Effector memory CD4-positive, alpha-beta T cell (primary cell): ENCODE measurements around the gene TRPC1.
"Not testable (repeated sequence)": the region's sequence is repeated elsewhere in the genome, so short reads cannot be mapped to it uniquely, and the experiment has no call there.

Source experiments
- DNase-seq, 3 donors: peaks; one replicate each; pipeline ENCODE4 v3.0.0-alpha.2; 2020
- H3K27ac ChIP-seq: 2 replicates; pipeline ENCODE4 v1.7.0; 2013; ENCODE audit warnings: mild to moderate bottlenecking, low read length, moderate library complexity; ENCODE audit not compliant: insufficient read depth, poor library complexity, severe bottlenecking
- H3K27me3 ChIP-seq: replicated peaks from 2 replicates; pipeline ENCODE4 v1.7.0; 2013; ENCODE audit warnings: mild to moderate bottlenecking, low read length; ENCODE audit not compliant: insufficient read depth, control insufficient read depth, poor library complexity, severe bottlenecking
- H3K36me3 ChIP-seq: 2 replicates; pipeline ENCODE4 v1.7.0; 2013; ENCODE audit warnings: mild to moderate bottlenecking, low read length, moderate library complexity; ENCODE audit not compliant: control insufficient read depth, insufficient read depth
- H3K4me1 ChIP-seq: 2 replicates; pipeline ENCODE4 v1.7.0; 2013; ENCODE audit warnings: low read length, mild to moderate bottlenecking; ENCODE audit not compliant: control insufficient read depth, insufficient read depth, poor library complexity, severe bottlenecking
- H3K4me3 ChIP-seq: 2 replicates; pipeline ENCODE4 v1.7.0; 2013; ENCODE audit warnings: low read length, low read depth, mild to moderate bottlenecking; ENCODE audit not compliant: insufficient read depth, poor library complexity, severe bottlenecking
- H3K9me3 ChIP-seq: 2 replicates; pipeline ENCODE4 v1.7.0; 2013; ENCODE audit warnings: mild to moderate bottlenecking, low read length, moderate library complexity; ENCODE audit not compliant: control insufficient read depth

The TRPC1 gene

DNA sequence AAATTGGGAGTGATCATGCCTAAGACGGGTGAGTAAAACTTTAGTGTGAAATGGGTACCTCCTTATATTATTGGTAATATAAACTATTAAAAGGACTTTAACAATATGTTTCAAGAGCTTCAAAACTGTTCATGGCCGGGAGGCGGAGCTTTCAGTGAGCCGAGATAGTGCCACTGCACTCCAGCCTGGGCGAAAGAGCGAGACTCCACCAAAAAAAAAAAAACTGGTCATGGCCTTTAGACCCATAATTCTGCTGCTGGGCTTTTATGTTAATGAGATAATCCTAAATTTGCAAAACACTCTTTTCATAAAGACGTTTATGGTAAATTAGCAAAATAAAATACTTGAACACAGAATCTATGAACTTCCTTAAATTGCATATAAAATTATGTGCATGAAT is 22.8 kb downstream of the TRPC1 start:
- DNase-seq = no peak
- no peaks in the 10 kb centered on the region for H3K27me3 ChIP-seq
- H3K36me3 ChIP-seq = no peaks in the 10 kb centered on the region
- no peak overlapping the region for H3K4me3 ChIP-seq
- no peaks in the 10 kb centered on the region for H3K9me3 ChIP-seq
- no peaks in the 10 kb centered on the region for H3K4me1 ChIP-seq
- H3K27ac ChIP-seq = no peak overlapping the region

DNA sequence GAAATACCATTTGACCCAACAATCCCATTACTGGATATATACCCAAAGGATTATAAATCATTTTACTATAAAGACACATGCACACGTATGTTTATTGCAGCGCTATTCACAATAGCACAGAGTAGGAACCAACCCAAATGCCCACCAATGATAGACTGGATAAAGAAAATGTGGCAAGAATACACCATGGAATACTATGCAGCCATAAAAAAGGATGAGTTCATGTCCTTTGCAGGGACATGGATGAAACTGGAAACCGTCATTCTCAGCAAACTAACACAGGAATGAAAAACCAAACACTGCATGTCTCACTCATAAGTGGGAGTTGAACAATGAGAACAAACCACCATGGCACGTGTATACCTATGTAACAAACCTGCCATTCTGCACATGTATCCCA is 26.7 kb downstream of the TRPC1 start:
- H3K27me3 ChIP-seq, DNase-seq, H3K27ac ChIP-seq, H3K9me3 ChIP-seq, H3K36me3 ChIP-seq, H3K4me3 ChIP-seq, H3K4me1 ChIP-seq: not testable (repeated sequence)

DNA sequence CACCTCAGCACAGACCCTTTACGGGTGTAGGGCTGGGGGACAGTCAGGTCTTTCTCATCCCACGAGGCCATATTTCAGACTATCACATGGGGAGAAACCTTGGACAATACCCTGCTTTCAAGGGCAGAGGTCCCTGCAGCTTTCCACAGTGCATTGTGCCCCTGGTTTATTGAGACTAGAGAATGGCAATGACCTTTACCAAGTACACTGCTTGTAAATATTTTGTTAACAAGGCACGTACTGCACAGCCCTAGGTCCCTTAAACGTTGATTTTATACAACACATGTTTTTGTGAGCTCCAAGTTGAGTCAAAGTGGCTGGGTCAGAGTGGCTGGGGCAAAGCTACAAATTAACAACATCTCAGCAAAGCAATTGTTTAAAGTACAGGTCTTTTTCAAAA is 28.8 kb downstream of the TRPC1 start:
- not testable (repeated sequence) for H3K27me3 ChIP-seq, H3K9me3 ChIP-seq, H3K4me3 ChIP-seq, DNase-seq, H3K4me1 ChIP-seq, H3K36me3 ChIP-seq, H3K27ac ChIP-seq

DNA sequence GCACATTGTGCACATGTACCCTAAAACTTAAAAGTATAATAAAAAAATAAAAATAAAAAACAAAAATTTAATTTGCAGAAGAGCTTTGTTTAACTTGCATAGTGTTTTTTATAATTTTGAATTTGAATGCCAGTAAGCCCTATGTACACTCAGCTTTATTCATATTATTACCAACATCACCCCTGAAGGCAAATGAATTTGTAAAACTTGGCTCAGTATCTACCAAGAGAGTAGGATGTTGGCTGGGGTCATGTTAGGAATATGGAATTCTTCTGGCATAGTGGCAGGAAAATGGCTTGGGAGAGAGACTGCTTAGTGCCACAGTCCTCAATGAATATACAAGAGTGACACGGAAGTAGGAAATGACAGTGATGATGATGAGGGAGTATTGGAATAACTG is 30.7 kb downstream of the TRPC1 start:
- H3K36me3 ChIP-seq = no peaks in the 10 kb centered on the region
- no peaks in the 10 kb centered on the region for H3K9me3 ChIP-seq
- H3K4me1 ChIP-seq = no peaks in the 10 kb centered on the region
- no peak for DNase-seq
- H3K27me3 ChIP-seq = no peaks in the 10 kb centered on the region
- H3K4me3 ChIP-seq = no peak overlapping the region
- no peak overlapping the region for H3K27ac ChIP-seq

DNA sequence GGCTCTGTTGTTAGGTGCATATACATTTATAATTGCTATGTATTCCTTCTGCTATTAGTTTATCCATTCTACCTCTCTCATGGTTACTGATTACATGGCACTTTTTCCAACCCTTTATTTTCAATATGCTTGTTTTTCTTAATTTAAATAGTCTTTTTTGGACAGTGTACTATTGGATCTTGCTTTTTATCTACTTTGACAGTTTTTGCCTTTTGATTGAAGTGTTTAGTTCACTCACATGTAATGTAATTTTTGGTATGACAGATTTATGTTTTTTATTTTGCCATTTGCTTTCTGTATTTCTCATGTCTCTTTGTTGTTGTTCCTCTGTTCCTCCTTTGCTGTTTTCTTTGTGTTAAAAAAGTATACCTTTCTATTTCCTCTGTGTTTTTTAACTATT is 44.5 kb downstream of the TRPC1 start:
- Histone ChIP-seq H3K27ac (no peak overlapping the region), H3K9me3 (no peaks in the 10 kb centered on the region), H3K4me3 (no peak overlapping the region), H3K27me3 (no peaks in the 10 kb centered on the region), H3K4me1 (no peaks in the 10 kb centered on the region), H3K36me3 (no peaks in the 10 kb centered on the region)
- DNase-seq = no peak

DNA sequence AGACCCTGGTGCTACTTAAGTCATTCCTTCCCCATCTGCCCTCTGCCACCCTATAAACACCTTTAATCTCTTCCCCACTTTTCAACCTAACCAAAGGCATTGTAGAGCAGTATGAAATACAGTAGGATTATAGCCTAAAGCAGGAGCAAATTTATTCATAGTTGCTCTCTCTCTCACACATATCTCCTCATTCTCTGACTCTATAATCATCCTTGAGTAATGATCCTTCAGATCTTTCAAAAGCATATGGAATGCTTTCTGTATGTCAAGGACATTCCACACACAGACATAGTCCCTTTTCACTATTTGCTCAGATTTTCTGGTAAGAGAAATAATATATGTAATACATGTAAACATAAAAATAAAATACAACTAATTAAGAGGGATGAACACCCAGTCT is 54.1 kb downstream of the TRPC1 start:
- no peak overlapping the region for H3K27ac ChIP-seq
- H3K9me3 ChIP-seq = no peaks in the 10 kb centered on the region
- no peaks in the 10 kb centered on the region for H3K4me1 ChIP-seq
- no peak overlapping the region for H3K4me3 ChIP-seq
- H3K27me3 ChIP-seq = no peaks in the 10 kb centered on the region
- DNase-seq = no peak
- no peaks in the 10 kb centered on the region for H3K36me3 ChIP-seq

DNA sequence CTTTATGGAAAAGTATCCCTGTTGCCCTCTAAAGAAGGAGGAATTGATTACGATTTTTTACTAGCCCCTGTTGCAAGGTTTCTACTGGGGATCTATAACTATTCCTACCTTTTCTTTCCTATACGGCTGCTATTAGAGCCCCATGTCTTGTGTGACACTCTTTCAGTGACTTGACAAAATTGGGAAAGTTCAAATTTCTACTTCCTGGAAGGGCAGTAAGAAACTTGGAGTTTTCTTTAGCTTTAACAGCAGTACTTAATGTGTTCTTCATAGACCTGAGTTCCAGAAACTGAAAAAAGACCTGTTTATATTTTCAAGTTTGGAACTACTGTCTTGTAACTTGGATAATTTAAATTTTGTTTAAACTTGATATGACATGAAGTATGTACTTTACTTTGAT is 54.7 kb downstream of the TRPC1 start:
- H3K4me1 ChIP-seq = no peaks in the 10 kb centered on the region
- no peak overlapping the region for H3K4me3 ChIP-seq
- no peaks in the 10 kb centered on the region for H3K27me3 ChIP-seq
- no peak for DNase-seq
- H3K27ac ChIP-seq = no peak overlapping the region
- no peaks in the 10 kb centered on the region for H3K9me3 ChIP-seq
- no peaks in the 10 kb centered on the region for H3K36me3 ChIP-seq

DNA sequence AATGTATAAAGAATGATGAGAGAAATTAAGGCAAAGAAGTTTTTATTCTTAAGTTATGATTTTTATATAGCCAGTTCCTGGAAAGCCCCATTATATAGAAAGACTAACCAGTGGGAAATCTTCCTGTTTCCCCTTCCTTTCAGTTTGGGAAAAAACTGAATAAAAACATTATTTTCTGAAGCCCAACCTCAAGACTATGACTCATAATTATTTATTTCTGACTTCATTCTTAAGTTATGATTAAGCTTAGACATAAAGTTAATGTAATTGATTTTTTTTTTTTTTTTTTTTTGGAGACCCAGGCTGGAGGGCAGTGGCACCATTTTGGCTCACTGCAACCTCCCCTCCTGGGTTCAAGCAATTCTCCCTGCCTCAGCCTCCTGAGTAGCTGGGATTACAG is 55.8 kb downstream of the TRPC1 start:
- no peak for DNase-seq
- Histone ChIP-seq H3K4me1 (no peaks in the 10 kb centered on the region), H3K4me3 (no peak overlapping the region), H3K36me3 (no peaks in the 10 kb centered on the region), H3K27ac (no peak overlapping the region), H3K9me3 (no peaks in the 10 kb centered on the region), H3K27me3 (no peaks in the 10 kb centered on the region)

DNA sequence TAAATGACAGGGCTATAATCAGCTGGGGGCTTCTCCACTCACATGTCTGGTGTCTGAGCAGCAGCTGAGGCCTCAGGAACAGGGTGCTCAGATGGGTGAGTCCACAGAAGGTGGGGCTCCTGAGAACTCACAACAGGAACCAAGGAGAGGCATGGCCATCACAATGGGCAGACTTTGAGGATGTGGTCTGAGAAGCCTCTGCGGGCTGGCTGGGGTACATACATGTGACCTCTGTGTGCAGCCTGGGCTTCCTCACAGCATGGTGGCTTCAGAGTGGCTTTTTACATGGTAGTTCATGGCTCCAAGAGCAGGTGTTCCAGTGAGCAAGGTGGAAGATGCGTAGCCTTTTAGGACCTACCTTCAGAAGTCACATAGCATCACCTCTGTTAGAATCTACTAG is 58.8 kb downstream of the TRPC1 start:
- no peaks in the 10 kb centered on the region for H3K27me3 ChIP-seq
- H3K9me3 ChIP-seq = no peaks in the 10 kb centered on the region
- DNase-seq = no peak
- H3K27ac ChIP-seq = no peak overlapping the region
- H3K36me3 ChIP-seq = no peaks in the 10 kb centered on the region
- no peaks in the 10 kb centered on the region for H3K4me1 ChIP-seq
- H3K4me3 ChIP-seq = no peak overlapping the region

DNA sequence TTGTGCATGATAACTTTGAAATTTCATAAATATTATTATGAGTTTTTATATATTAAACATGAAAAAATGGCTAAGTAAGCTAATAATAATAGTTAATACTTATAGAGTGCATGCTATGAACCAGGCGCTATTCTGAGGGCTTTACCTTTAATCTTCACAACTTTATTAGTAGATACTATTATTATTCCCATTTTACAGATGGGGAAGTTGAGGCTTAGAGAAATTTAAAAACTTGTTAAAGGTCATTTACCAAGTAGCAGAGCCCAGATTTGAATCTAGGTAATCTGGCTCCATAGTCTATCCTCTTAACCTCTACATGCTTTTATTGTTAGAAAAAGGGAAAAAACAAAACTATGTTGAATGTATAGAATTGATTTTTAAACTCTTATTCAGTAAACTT is 60.4 kb downstream of the TRPC1 start:
- Histone ChIP-seq H3K9me3 (no peaks in the 10 kb centered on the region), H3K4me1 (no peaks in the 10 kb centered on the region), H3K4me3 (no peak overlapping the region), H3K27ac (no peak overlapping the region), H3K36me3 (no peaks in the 10 kb centered on the region), H3K27me3 (no peaks in the 10 kb centered on the region)
- DNase-seq = no peak

DNA sequence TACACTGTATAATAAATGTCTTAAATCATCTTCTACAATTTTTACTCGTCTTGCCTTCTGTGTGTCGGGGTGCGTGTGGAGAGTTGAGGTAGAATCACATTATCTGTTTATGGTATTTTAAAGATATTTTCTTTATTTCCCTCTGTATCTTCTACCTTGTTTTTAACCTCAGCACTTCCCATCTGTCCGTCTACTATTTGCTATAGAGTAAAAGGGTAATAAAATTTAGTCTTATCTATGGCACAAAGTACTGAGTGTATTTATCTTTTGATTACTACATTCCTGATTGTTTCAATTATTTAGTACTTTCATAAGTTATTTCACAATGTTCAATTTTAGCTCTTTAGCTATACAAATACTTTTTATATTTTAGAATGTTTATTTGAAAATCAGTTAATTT is 62.2 kb downstream of the TRPC1 start:
- no peaks in the 10 kb centered on the region for H3K4me1 ChIP-seq
- H3K36me3 ChIP-seq = no peaks in the 10 kb centered on the region
- no peak overlapping the region for H3K4me3 ChIP-seq
- H3K27me3 ChIP-seq = no peaks in the 10 kb centered on the region
- DNase-seq = no peak
- no peaks in the 10 kb centered on the region for H3K9me3 ChIP-seq
- no peak overlapping the region for H3K27ac ChIP-seq
